GM21825 (cell line): Measurements from ENCODE around the gene COL25A1.
"Not testable (repeated sequence)": the region's sequence is repeated elsewhere in the genome, so short reads cannot be mapped to it uniquely, and the experiment has no call there.

Experiments
- ATAC-seq: cut with Tn5 transposase; IDR thresholded peaks from one replicate; pipeline ENCODE4 v1.9.1; 2021; ENCODE audit warnings: mild to moderate bottlenecking, moderate library complexity; ENCODE audit not compliant: unreplicated experiment

COL25A1 gene

GRCh38 chr4:108881986-108882385, 420.5 kb downstream of the COL25A1 start:
- ATAC-seq: no peak

DNA sequence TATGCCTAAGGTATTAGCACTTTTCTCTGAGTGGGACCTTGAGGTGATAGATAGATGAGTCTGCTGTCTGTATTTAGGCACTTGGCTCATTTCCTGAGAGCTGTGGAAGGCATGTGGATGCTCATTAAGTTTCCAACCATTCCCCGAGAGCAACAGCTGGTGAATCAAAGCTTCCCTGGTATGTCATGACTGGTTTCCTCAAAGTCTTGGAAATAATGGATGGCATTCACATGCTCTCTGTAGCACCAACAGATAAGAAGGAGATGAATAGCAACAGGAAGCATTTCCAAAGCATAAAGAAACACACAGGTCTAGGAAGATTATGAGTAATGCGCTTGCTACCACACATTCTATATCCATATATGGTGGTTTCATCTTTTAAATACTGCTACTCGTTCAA, 421.3 kb downstream of the COL25A1 start:
- ATAC-seq: no peak

DNA sequence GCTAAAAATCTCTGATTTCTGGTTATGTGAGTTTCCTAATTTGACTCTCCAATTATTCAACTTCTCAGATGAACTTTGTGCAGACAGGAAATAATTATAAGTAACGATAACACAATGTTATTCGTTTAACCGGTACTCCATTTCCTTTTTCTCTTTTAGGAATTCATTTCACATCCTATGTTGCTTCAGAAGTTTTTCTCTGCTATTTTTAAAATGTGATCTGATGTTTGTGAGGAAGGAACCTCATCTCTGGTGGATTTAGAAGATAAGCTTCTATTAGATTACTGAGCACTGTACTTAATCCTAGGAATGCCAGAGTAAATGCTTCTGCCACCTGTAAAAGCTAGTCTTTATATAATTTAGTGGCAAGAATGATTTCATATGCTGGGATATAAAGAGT, 423.7 kb downstream of the COL25A1 start:
- ATAC-seq: no peak

DNA sequence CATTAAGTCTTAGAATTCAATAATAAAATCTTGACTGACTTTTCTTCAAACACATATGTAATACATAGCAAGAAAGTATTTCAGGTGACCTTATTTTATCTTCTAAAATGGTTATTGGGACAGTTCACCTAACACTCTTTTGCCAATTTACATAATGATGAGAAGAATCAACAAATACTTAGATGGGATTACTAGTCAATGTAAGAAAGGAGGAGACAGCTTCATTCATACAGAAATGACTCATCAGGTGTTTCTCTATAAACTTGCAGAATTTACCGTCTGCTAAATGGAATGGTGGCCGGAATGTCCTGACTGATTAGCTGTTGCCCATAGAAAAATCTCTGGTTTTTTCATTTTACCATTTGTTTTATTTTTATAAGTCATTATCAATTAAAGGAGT, 424.6 kb downstream of the COL25A1 start:
- ATAC-seq: no peak

DNA sequence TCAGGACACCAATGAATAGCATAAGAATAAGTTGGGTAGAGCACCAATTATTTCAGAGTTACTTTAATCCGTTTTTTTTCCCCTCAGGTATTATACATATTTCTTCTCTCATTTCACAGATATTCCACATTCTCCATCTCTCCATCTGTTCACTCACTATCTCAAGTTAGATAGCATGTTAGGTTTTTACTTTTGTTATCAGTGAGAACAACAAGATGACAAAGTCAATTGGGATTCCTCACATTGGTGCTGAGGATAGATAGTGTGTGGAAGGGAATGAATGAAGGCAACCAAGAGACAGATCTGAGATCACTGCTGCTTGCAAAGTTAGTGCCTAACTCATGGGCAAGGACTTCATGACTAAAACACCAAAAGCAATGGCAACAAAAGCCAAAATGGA, 427.7 kb downstream of the COL25A1 start:
- no peak for ATAC-seq

DNA sequence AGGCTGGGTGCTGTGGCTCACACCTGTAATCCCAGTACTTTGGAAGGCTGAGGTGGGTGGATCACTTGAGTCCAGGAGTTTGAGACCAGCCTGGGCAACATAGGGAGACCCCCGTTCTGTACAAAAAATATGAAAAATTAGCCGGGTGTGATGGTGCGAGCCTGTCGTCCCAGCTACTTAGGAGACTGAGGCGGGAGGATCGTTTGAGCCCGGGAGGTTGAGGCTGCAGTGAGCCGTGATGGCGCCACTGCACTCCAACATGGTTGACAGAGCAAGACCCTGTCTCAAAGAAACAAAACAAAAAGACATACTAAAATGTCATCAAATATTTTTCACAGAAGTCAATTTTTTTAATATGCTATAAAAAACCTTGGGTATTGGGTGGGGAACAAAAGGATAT, 432.5 kb downstream of the COL25A1 start:
- not testable (repeated sequence) for ATAC-seq

DNA sequence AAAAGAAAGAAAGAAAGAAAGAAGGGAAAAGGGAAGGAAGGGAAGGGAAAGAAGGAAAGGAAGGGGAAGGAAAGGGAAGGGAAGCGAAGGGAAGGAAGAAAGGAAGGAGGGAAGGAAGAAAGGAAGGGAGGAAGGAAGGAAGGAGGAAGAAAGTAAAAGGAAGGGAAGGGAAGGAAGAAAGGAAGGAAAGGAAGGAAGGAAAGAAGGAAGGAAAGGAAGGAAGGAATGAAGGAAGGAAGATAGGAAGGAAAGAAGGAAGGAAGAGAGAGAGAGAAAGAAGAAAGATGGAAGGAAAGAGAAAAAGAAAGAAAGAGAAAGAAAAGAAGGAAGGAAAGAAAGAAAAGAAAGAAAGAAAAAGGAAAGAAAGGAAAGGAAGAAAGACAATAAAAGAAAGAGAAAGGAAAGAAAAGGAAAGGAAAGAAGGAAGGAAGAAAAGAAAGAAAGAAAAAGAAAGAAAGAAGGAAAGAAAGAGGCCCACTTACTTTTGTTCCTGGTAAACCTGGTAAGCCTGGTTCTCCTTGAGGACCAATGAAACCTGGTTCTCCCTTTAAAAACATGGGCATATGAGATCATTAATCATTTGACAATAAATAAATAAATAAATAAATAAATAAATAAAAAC, 433.7 kb downstream of the COL25A1 start:
- no peak for ATAC-seq

GRCh38 chr4:108867476-108867875, 435.0 kb downstream of the COL25A1 start:
- ATAC-seq: no peak

DNA sequence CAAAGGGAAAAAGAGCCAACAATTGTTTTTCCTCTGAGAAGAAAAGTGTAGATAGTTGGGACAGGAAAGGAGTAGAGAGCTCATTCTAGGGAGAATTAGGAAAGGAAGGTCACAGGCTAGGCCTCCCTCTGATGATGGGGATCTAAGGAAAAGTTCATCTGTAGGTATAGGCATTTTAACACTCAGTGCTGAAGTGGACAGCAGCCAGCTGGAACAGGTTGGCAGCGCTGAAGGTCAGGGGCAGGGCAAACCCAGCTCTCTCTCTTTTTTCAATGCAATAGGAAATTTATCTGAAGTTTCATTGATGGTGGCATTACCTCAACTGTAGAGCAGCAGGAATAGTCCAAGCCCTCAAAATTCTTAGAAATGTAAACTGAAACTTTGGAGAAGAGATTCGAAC, 441.1 kb downstream of the COL25A1 start:
- no peak for ATAC-seq

DNA sequence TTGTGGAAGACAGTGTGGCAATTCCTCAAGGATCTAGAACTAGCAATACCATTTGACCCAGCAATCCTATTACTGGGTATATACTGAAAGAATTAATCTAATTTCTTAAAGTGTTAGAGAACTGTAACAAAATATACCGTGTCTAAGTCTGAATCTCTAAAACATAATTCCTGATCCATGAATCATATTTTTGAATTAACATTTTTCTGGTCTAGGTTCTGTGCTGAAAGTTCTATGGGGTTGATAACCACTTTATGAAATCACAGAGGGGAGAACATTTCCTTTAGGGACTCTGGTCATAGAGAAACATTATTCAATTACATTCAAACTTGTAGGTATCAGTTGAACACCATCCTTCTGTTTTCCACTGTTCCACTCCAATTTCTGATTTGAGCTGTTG, 447.7 kb downstream of the COL25A1 start:
- ATAC-seq: no peak

DNA sequence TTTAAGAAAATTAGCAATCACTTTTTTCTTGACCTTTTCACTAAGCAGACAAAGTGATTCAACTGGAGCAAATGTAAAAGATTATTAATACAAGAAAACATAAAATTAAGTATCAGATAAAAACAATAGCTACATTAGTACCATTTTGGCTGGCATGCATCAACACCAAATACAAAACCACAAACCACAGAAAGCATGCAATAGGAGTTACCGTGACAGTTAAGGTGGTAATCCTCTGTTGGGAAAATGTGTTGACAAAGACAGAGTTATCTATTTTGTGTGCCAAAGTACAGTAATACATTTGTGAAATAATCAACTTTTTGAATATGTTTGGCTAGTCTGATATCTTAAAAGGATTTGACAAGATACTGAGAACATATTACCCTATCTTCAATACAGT, 449.8 kb downstream of the COL25A1 start:
- ATAC-seq: no peak

- no peak for ATAC-seq
Measured at GRCh38 chr4:108851366-108851765, 451.1 kb downstream of the COL25A1 start.

- ATAC-seq: no peak
Measured at GRCh38 chr4:108850219-108850649, 452.2 kb downstream of the COL25A1 start.

- ATAC-seq: peak; percentile 95
Measured at GRCh38 chr4:108849611-108850168, 452.8 kb downstream of the COL25A1 start.

DNA sequence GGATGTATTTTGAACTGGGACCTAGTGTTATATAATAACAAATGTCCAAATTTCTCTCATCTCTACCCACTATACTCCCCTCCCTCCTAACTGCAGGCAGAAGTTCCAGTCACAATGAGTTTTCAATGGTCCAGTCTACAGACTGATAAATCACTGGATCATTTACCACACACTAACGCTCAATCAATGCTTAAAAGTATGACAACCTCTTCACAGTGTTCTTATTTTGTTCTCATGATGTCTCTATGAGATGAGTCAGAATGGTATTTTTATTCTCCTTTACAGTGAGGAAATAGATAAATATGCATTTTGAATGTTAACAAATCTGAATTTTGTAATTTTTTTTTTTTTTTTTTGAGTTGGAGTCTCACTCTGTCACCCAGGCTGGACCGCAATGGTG, 455.9 kb downstream of the COL25A1 start:
- no peak for ATAC-seq

- ATAC-seq: no peak
Measured at GRCh38 chr4:108840426-108840975, 462.0 kb downstream of the COL25A1 start.

DNA sequence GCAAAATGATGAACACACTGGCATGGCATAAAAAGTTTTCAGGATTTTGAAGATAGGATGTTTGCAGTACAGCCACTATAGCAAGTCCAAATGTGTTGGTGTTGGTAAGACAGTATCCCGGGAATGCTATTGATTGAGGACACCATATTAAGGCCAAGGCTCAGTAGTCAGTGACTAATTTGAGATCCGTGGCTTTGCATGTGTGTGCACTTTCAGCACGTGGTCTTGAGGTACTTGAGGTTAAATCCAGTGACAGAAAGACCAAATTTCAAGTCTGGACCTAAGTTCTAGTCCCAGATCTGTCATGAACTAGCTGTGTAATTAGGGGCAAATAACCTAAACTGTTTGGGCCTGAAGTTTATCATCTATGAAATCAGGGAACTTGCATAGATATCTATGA, 463.1 kb downstream of the COL25A1 start:
- ATAC-seq: no peak

DNA sequence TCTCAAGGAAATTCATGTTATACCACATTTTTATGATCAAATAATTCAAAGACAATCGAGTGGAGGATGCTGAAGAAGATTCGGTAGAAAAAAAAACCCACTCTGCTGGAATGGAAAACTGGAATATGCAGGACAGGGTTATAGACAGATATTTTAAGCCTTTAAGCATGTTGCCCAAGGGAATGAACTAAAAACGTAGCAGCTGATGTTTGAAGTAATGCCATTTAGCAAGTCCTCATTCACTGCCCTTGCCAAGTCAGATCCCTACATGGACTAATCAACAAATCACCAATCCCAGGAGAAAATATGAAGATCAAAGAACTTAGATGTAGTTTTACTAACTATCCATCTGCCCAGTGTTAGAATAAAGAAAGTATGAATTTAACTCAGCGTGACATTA, 464.0 kb downstream of the COL25A1 start:
- no peak for ATAC-seq

DNA sequence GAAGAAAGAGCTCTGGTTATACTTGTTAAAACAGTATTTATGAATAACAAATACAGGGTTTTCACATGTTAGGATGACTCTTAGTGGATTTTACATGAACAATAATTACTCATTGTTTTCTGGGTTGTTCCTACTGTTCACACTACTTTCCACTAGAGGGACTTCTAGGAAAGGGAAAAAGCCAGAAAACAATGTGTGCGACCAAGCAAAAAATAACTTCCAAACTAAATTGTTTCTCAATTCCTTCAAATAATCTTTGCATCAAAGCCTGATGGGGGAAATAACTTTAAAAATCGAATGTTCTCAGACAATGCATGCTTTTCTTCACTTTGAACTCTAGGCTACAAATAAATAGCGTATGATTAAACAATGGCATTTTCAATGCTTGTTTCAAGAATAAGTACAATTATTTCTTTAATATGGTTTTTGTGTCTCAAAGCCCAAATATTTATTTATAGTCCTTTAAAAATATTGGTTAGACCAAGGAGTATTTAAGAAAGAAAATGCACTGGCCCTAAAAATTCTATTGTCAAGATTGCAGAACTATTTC, 467.5 kb downstream of the COL25A1 start:
- ATAC-seq: no peak

GRCh38 chr4:108834166-108834834, 468.2 kb downstream of the COL25A1 start:
- no peak for ATAC-seq

- ATAC-seq: no peak
Measured at GRCh38 chr4:108833046-108833445, 469.4 kb downstream of the COL25A1 start.

DNA sequence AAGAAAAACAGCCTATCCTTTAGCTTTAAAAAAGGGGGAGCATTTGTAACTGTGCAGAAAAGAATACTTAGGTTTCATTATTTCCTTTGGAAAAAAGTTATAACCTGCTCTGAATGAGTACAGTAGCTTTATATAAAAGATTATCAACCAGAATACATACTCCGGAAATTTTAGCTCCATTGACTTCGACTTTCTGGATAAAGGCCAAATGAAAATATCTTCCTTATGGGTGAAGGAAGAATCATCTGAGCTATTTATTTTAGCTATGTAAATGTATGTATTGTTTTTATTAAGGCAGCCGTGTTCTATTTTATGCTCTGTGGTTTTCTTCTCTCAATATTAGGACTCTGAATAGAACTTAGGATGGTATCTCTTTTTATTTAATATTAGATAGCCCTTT, 470.6 kb downstream of the COL25A1 start:
- no peak for ATAC-seq
